Tibial nerve (tissue), 3 donors: ENCODE measurements around the gene SPINK9.

Source experiments
- CTCF ChIP-seq, 5 experiments: fragments of 200-600 bp in 3 of 5; fragments of 450-650 bp in 2 of 5; sonication (generic) in 3 of 5; IDR thresholded peaks; one replicate each; pipeline ENCODE4 v1.5.1; 2016 to 2019; ENCODE audit warnings: antibody characterized with exemption in 5 of 5, mild to moderate bottlenecking in 3 of 5, moderate library complexity in 2 of 5
- POLR2A ChIP-seq, 2 donors: fragments of 450-650 bp; IDR thresholded peaks; one replicate each; pipeline ENCODE4 v1.6.1; 2017; ENCODE audit warnings: antibody characterized with exemption in 2 of 2, mild to moderate bottlenecking in 2 of 2, moderate library complexity in 2 of 2

GRCh38 chr5:148378670-148379069 lies 43.3 kb downstream of the SPINK9 start:
- TF ChIP-seq CTCF (IDR thresholded peaks at IDR 0.05) (no peak), POLR2A (IDR thresholded peaks at IDR 0.05) (no peak)
